ENCODE results near the gene EPM2AIP1.
A peak's percentile ranks its signal among the peaks of the same experiment; 100 is the strongest.
"Not testable (repeated sequence)": the region's sequence is repeated elsewhere in the genome, so short reads cannot be mapped to it uniquely, and the experiment has no call there.

The EPM2AIP1 gene

DNA sequence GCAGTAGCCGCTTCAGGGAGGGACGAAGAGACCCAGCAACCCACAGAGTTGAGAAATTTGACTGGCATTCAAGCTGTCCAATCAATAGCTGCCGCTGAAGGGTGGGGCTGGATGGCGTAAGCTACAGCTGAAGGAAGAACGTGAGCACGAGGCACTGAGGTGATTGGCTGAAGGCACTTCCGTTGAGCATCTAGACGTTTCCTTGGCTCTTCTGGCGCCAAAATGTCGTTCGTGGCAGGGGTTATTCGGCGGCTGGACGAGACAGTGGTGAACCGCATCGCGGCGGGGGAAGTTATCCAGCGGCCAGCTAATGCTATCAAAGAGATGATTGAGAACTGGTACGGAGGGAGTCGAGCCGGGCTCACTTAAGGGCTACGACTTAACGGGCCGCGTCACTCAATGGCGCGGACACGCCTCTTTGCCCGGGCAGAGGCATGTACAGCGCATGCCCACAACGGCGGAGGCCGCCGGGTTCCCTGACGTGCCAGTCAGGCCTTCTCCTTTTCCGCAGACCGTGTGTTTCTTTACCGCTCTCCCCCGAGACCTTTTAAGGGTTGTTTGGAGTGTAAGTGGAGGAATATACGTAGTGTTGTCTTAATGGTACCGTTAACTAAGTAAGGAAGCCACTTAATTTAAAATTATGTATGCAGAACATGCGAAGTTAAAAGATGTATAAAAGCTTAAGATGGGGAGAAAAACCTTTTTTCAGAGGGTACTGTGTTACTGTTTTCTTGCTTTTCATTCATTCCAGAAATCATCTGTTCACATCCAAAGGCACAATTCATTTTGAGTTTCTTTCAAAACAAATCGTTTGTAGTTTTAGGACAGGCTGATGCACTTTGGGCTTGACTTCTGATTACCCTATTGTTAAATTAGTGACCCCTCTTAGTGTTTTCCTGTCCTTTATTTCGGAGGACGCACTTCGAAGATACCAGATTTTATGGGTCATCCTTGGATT is 674 bp upstream of the EPM2AIP1 start, which contains the start of gene MLH1:
Gene MLH1 (plus strand): TSS at position 193 of the 958 bp plus-strand sequence. CDS start 30 bp downstream, at position 223.
- DNase-seq: no peak

DNA sequence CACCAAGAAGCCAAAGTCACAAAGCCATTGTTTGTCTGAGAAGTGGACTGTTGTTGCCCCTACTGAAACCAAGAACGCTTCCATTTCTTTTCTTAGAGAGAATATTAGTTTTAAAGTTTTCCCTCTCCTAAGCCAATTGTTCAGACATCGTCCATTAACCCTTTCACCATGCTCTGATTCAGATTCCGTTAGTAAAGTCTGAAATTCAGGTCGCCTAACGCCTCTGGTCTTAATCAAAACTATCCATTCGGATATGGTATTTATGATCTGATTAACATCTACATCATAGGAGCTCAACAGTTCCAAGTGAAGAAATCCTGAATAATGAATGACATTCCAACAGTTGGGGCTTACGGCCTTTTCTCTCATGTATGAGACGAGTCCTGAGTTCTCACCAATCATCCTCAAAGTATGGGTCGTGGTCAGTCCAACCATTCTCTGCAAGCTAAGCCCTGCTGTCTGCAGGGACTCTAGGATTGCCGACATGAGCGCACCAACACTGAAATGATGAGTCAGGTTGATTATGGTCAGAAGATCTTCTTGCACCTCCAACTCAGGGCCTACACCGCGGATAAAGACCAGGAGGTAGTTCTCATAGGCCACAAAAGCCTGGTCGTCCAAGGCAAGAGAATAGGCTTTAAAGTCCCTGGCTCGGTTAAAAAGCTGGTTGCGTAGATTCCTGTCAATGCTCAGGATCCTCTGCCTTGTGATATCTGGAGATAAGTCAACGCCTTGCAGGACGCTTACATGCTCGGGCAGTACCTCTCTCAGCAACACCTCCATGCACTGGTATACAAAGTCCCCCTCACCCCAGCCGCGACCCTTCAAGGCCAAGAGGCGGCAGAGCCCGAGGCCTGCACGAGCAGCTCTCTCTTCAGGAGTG is 767 bp downstream of the EPM2AIP1 start:
- no peak for DNase-seq

DNA sequence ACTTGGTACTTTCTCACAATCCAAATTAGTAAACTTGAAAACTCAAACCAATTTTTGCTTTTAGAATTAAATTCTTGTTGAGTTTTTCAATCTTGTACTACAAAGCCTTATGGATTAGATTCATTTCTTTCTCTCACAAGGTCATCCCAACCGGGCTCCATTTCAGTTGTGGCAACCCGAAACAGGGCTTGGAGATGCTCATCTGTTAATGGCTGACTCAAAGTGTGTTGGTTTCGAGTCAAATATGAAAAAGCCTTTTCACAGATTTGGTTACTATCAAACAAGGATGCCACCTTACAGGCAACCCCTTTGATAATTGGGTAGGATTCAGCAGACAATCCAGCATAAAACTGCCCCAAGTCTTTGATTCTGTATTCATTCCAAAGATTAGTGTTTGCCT is 1.8 kb downstream of the EPM2AIP1 start:
- no peak for DNase-seq

DNA sequence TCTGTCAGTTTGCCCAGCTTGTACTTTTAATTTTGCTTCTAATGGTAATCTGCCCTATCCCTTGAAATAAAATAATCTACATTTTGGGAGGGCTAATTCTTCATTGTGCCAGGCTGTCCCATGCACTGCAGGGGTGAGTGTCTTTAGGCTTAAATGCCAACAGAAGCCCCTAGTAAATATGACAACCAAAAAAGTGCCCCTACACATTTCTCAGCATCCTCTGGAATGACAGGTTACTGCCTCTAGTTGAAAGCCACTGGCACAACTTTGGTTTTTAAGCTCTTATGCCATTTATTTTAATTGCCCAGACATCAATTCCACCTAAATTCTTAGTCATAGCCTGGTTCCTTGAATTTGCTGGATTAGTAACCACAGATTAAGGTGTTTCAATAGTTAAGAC is 3.4 kb downstream of the EPM2AIP1 start:
- no peak for DNase-seq

DNA sequence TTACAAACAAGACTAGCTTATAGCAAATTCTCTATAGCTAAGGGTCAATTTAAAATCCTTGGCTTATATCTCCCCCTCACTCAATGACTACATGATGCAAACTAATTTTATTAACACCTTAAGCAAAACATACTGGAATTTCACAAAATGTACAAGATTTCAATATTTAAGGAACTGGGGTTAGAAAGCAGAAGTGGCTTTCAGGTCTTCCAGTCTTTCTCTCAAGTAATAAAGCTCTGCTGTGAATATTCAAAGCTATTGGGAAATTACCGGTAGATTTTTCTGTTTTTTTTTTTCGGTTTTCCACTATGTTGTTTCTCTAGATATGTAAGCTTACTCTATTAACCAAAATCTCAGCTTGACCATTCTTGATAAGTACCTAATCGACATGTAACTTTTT is 3.9 kb downstream of the EPM2AIP1 start:
- DNase-seq: no peak

DNA sequence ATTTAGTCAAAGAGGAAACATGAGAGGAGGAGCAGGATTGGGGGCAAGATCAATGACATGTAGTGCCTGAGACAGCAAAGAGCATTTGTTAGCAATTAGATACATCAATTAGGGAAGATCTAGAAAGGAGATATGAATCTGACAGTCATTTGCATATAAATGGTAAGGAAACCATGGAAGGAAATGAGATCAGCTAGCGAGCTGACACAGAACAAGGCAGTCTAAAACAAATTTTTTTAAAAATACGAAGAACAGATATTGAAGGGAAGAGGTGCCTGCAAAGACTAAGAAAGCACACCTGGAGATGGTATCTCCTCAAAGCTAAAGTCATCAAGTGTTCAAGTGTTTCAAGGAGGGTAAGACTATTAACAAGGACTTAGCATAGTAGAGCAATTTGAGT is 4.6 kb downstream of the EPM2AIP1 start:
- DNase-seq: no peak

DNA sequence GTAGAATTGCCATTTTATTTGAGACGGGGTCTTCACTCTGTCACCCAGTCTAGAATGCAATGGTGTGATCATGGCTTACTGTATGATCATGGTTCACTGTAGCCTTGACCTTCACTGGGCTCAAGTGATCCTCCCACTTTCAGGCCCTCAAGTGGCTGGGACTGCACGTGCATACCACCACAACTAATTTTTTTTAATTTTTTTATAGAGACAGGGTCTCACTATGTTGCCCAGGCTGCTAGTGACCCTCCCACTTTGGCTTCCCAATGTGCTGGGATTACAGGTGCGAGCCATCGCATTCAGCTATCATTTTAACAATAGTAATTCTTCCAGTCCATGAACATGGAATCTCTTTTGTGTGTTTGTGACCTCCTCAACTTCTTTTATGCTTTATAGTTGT is 11.9 kb downstream of the EPM2AIP1 start:
- DNase-seq: no peak

DNA sequence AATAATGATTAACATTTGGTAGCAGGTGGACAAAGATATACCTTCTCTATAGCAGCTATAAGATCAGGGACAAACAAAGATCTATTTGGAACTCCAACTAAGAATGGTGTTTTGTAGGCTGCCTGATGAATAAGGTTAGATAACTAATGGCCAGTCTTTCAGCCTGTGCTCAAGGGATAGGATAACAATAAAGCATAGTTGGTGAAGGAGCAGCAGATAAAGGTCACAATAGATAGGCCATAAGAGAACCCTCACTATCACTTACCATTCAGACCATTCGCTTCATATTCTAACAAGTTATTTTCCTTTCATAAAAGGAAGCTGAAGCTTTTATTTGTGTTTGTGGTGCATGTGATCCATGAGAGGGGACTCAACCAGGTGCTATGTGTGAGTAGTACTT is 19.8 kb downstream of the EPM2AIP1 start:
- DNase-seq: no peak

DNA sequence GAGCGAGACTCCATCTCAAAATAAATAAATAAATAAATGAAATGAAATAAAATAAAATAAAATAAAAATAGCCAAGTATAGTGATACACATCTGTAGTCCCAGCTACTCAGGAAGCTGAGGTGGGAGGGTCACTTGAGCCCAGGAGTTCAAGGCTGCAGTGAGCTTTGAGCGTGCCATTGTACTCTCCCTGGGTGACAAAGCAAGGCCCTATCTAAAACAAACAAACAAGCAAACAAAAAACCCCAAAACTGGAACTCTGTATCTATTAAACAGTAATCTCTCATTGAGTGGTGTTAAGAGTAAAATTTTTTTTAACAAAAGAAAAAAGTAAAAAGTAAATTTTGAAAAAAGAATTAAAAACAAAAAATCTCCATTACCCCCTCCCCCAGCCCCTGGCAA is 20.8 kb downstream of the EPM2AIP1 start:
- no peak for DNase-seq

DNA sequence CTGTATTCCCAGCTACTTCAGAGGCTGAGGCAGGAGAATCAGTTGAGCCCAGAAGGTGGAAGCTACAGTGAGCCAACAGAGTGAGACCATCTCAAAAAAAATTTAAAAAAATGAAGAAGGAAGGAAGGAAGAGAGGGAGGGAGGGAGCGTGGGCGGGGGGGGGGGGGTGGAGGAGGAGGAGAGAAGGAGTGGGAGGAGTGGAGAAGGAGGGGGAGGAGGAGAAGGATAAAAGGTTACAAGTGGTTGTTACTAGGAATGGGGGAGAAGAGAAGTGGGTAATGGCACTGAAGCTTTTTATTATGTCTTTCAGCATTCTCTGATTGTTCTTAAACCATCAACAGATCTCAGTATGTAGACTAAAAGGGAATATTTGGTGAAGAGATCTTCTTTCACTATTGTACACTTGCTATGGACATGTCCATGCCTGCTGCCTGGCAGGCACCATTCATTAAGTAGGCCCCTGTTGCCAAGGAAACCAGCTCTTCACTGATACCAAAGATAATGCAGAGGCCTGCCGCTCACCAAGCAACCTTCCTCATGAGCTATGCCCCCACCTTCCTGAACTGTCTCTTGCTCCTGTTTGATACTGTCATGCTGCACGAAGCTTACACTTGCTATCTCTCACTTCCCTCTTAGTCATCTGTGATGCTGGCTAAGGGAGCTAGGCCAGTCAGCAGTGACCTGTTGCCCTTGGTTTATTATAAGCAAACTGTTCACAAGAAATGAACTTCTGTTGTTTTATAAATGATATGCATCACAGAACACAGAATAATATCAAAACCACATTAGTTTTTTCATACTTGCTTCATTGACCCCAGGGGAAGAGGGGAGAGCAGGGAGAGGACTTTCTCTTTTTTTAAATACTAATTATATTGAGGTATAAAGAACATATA is 23.1 kb downstream of the EPM2AIP1 start:
- peak in 16 of 58 donors; percentile 1 to 18 (median 6) for DNase-seq

DNA sequence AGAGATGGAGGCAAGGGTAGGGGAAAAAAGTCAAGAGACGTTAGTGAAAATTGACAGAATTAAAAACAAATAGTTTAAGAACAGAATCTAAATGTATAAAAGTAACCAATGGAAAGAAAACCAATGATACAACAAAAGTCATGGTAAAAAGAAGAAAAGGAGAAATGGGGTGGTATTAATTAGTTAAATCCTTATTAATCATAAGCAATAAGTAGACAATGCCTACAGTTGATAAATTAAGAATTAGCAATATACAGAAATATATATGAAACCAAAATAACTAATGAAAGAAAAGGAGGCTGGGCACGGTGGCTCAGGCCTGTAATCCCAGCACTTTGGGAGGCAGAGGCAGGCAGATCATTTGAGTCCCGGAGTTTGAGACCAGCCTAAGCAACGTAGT is 23.8 kb downstream of the EPM2AIP1 start:
- no peak for DNase-seq

DNA sequence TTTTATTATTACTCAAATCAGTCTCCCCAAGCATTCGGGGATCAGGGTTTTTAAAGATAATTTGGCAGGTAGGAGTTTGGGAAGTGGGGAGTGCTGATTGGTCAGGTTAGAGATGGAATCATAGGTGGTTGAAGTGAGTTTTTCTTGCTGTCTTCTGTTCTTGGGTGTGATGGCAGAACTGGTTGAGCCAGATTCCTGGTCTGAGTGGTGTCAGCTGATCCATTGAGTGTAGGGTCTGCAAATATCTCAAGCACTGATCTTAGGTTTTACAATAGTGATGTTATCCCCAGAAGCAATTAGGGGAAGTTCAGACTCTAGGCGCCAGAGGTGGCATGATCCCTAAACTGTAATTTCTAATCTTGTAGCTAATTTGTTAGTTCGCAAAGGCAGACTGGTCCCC is 27.5 kb downstream of the EPM2AIP1 start:
- no peak for DNase-seq

DNA sequence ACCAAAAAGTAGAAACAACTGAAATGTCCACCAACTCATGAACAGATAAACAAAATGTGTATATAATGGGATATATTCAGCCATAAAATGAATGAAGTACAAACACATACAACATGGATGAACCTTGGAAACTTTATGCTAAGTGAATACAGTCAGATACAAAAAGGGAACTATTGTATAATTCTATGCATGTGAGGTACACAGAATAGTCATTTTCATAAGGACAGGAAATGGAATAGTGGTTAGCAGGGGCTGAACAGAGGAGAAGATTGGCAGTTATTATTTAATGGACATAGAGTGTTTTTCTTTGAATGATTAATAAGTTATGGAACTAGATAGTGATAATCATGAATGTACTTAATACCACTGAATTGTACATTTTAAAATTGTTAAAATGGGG is 28.1 kb downstream of the EPM2AIP1 start:
- no peak for DNase-seq

DNA sequence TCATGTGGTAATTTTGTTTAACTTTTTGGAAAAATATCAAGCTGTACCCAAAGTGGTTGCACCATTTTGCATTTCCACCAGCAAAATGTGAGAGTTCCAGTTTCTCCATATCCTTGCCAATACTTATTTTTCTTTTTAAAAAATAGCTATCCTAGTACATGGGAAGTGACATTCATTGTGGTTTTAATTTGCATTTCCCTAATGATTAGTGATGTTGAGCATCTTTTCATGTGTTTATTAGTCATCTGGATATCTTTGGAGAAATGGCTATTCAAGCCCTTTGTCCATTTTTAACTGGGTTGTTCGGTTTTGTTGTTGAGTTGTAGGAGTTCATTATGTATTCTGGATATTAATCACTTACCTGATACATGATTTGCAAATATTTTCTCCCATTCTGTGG is 28.6 kb downstream of the EPM2AIP1 start:
- no peak for DNase-seq

DNA sequence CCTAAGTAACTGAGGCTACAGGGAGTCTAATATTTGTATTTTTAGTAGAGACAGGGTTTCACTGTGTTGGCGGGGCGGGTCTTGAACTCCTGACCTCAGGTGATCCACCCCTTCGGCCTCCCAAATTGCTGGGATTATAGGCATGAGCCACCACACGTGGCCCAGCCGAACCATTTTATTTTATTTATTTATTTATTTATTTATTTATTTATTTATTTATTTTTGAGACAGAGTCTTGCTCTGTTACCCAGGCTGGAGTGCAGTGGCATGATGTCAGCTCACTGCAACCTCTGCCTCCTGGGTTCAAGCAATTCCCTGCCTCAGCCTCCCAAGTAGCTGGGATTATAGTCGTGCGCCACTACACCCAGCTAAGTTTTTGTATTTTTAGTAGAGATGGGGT is 29.9 kb downstream of the EPM2AIP1 start:
- DNase-seq: not testable (repeated sequence)

DNA sequence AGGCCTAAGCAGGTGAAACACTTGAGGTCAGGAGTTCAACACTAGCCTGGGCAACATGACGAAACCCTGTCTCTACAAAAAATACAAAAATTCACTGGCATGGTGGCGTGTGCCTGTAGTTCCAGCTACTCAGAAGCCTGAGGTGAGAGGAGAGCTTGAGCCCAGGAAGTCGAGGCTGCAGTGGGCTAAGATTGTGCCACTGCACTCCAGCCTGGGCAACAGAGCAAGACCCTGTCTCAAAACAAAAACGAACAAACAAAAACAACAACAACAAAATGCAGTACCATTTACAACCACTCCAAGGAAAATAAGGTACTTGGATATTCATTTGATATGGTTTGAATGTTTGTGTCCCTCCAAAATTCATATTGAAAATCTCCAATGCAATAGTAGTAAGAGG is 32.4 kb downstream of the EPM2AIP1 start:
- DNase-seq: no peak

DNA sequence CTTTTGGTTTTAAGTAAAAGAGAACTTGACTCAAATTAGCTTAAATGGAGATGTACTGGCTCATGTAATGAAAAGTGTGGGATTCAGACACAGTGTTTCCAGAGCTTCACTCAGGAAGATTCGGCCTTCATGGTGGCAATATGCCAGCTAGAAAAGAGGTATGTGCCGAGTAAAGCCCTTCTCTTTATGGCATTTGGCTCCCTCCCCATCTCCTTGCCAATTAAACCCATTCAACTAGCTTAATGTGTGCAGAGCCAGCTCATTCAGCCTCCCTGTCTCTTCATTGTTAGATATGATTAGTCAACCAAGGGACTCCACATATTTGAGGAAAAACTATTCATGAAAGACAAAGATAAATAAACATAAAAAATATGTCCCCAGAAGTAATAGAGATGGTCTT is 33.1 kb downstream of the EPM2AIP1 start:
- DNase-seq: peak in 1 of 58 donors; percentile 5

DNA sequence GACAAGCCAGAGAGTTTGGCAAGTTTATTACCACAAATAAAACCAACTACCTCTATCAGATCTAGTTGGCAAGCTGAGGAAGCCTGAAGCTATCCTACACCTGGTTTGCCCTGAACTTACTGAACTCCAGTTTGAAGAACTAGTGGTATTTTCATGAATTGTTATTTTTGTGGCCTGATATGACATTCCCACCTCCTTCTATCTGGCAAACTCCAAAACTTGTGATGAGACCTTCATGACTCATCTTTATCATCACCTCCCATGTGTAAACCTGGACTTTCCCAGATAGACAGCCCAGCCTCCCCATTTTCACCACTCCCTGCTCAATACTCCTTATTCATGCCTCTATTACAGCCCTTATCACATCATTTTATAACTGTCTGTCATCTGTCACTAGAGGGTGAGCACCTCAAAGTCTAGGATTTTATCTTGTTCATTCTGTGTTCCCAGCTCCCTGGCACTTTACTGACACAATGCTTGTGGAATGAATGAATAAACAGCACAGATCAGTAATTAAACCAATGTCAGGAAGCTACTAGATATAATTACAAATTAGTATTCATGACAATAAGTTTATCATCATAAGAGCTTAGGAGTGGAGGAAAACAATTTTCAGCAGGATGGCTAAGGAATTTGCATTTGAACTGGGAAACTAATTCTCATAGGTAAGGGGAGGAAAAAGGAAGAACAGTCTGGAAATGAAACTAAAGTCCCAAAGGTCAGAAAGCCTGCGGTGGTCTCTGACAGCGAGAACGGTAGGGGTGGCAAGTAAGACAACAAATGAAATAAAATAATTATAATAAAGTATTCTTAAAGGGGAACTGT is 34.9 kb downstream of the EPM2AIP1 start:
- DNase-seq: no peak

DNA sequence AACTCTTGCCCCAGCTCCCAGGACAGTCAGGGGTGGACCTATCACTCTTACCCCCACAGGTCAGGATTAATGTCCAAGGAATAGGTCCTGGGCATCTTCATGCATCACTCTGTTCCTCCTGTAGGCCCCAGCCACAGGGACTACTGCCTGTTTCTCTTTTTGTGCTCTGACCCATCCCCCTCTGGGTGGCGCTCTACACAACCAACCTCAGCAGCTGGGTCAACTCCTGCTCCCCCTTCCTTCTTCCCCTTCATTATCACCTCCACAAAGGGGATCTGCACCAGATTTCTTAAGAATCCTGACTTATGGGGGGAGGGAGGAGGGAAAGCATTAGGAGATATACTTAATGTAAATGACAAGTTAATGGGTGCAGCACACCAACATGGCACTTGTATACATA is 35.9 kb downstream of the EPM2AIP1 start:
- no peak for DNase-seq

DNA sequence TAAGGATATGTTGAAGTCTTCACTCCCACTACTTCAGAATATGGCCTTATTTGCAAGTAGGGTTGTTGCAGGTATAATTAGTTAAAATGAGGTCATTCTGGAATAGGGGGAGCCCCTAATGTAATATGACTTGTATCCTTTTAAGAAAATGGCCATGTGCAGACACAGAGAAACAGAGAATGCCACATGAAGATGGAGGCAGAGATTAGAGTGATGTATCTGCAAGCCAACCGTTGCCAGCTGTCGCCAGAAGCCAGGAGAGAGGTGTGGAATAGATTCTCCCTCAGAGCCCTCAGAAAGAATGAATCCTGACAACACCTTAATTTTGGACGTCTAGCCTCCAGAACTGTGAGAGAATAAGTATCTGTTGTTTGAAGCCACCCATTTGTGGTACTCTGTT is 36.8 kb downstream of the EPM2AIP1 start:
- DNase-seq: no peak

Measured in anterior cingulate cortex (tissue), 58 donors.